GM19438 (cell line): ENCODE measurements around the gene TMEM138.
"Not testable (repeated sequence)": the region's sequence is repeated elsewhere in the genome, so short reads cannot be mapped to it uniquely, and the experiment has no call there.

Source experiments
- ATAC-seq: cut with Tn5 transposase; IDR thresholded peaks from one replicate; pipeline ENCODE4 v1.9.1; 2021; ENCODE audit warnings: low read depth; ENCODE audit not compliant: unreplicated experiment

Gene TMEM138

GRCh38 chr11:61361237-61361740 is 885 bp upstream of the TMEM138 start:
- ATAC-seq: no peak

GRCh38 chr11:61362542-61362875 is 335 bp downstream of the TMEM138 start:
- no peak for ATAC-seq

- ATAC-seq: no peak
Measured at GRCh38 chr11:61364012-61364675, 2.0 kb downstream of the TMEM138 start.

GRCh38 chr11:61367406-61367805 is 5.2 kb downstream of the TMEM138 start:
- no peak for ATAC-seq

DNA sequence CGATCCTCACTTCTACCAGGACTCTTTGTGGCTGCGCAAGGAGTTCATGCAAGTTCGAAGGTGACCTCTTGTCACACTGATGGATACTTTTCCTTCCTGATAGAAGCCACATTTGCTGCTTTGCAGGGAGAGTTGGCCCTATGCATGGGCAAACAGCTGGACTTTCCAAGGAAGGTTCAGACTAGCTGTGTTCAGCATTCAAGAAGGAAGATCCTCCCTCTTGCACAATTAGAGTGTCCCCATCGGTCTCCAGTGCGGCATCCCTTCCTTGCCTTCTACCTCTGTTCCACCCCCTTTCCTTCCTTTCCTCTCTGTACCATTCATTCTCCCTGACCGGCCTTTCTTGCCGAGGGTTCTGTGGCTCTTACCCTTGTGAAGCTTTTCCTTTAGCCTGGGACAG is 6.5 kb downstream of the TMEM138 start:
- no peak for ATAC-seq

GRCh38 chr11:61369372-61370348 is 7.5 kb downstream of the TMEM138 start:
- ATAC-seq: no peak

DNA sequence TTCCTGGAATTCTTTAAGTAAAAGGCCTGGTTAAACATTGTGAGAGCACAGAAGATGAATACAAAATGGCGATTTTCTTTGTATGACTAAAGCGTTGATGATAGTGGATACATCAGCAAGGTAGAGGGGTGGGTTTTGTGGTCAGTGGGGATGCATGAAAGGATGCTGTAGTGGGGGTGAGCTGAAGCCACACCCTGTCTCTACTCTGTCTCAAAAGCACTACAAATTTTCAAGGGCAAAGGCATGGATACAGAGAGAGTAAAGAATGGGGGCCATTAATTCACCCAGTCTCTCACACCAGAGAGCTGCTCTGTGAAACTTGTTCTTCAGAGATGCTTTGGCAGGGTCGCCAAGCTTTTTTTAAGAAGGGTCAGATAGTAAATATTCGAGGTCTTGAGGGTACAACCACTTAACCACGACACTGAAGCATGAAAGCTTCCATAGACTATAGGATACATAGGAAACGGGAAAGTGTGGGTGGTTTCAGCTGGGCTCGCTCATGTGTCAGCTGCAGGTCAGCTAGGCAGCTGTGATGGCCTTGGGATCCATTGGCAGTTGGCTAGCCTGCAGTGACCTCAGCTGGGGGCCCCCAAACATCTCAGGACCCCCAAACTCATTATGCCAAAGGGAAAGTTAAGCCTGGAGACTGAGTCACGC is 8.3 kb downstream of the TMEM138 start:
- no peak for ATAC-seq

DNA sequence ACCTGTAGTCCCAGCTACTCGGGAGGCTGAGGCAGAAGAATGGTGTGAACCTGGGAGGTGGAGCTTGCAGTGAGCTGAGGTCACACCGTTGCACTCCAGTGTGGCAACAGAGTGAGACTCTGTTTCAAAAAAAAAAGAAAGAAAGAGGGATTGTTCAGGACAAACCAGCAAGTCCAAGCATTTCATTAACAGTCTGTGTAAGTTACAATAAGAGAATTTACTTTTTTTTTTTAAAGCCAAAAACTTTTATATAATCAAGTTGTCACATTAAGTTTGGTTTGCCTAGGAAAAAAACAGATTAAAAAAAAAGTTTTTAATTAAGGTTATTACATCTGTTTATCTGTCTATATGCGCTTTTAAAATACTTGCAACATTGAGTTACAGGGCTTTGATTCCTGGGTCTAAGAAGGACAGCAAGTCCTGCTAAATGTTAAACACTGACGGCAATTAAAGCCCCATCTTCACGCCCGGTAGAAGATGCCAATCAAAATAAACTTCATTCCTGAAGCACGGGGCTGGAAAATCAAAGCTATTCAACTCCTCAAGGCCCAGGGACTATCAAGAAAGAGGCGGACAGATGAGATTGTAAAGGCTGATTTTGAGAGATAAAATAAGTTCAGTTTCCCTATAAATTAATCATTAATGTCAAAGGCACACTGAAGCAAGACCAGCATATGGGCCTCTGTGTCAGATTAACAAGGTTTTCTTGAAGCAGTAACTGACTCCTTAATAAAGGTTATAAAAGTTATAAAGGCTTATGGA is 10.7 kb downstream of the TMEM138 start:
- ATAC-seq: no peak

DNA sequence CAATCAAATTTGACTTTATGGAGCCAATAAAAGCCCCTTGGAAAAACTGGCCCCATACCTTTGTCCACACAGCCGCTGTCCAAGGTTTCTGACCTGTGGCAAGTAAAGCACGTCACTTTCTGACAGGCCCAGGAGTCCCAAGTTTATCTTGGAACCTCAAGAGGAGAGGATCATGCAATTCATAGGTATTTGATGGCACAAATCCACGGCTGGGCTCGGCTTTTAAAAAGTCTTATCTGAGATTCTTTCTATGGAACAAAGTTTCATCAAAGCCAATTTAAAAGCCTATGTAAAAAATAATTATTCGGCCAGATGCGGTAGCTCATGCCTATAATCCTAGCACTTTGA is 13.6 kb downstream of the TMEM138 start:
- no peak for ATAC-seq

- no peak for ATAC-seq
Measured at GRCh38 chr11:61377461-61378160, 15.4 kb downstream of the TMEM138 start.

DNA sequence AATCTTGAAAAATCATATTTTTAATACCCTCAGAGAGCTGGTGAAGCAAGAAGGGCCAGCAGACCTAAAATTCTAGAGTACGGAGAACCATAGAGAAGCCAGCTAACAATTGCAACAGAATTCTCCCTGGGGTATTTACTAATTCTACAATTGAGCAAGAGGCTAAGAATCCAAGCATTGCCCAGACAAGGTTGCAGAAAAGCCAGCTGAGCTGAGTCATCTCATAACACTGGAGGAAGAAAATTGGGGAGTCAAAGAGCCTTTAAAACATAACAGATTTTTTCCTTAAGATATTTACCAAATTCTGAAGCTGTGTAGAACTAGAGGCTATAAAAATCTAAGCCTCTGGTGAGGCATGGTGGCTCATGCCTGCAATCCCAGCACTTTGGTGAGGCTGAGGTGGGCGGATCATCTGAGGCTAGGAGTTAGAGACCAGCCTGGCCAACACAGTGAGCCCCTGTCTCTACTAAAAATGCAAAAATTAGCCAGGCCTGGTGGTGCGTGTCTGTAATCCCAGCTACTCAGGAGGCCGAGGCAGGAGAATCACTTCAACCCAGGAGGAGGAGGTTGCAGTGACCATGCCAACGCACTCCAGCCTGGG is 16.6 kb downstream of the TMEM138 start:
- ATAC-seq: no peak

GRCh38 chr11:61380884-61381283 is 18.7 kb downstream of the TMEM138 start:
- ATAC-seq: no peak

DNA sequence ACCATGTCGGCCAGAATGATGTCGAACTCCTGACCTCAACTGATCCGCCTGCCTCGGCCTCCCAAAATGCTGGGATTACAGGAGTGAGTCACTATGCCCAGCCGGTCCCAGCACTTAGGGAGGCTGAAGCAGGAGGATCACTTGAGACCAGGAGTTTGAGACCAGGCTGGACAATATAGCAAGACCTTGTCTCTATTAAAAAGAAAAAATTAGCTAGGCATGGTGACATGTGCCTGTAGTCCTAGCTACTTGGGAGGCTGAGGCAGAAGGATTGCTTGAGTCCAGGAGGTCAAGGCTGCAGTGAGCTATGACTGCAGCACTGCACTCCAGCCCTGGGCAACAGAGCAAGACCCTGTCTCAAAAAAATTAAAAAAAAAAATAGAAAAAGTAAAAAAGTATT is 21.7 kb downstream of the TMEM138 start:
- ATAC-seq: not testable (repeated sequence)

- ATAC-seq: no peak
Measured at GRCh38 chr11:61384271-61385242, 22.4 kb downstream of the TMEM138 start.

- ATAC-seq: no peak
Measured at GRCh38 chr11:61390161-61390560, 28.0 kb downstream of the TMEM138 start.

GRCh38 chr11:61392981-61393595 is 30.9 kb downstream of the TMEM138 start:
- no peak for ATAC-seq

GRCh38 chr11:61401173-61401572 is 39.0 kb downstream of the TMEM138 start:
- no peak for ATAC-seq

- no peak for ATAC-seq
Measured at GRCh38 chr11:61401573-61401972, 39.4 kb downstream of the TMEM138 start.
